Astrocyte (in vitro differentiated cells and primary cell): Measurements from ENCODE around the gene OVOL3. TPM values are rescaled to one million over a fixed set of nuclear protein-coding genes. Genes with fewer than 3 reads are reported as not detected.

Experiments used
- DNase-seq: peaks from one replicate; pipeline ENCODE4 v3.0.0-alpha.2; 2010; ENCODE audit warnings: low read depth
- FAIRE-seq: peaks from 2 replicates; lab custom pipeline; 2011; peaks lifted over from hg19 to GRCh38; lab: Jason Lieb, UNC
- H2AFZ ChIP-seq: 2 replicates; pipeline ENCODE4 v1.6.0; 2012; ENCODE audit warnings: low read depth, low read length, inconsistent platforms
- H3K27ac ChIP-seq: 2 replicates; pipeline ENCODE4 v1.5.1; 2011; ENCODE audit warnings: low read depth, low read length, inconsistent platforms
- H3K27me3 ChIP-seq: 2 replicates; pipeline ENCODE4 v1.6.0; 2011; ENCODE audit warnings: low read length, inconsistent platforms; ENCODE audit not compliant: insufficient read depth
- H3K36me3 ChIP-seq: 2 replicates; pipeline ENCODE4 v1.5.1; 2011; ENCODE audit warnings: low read length, inconsistent platforms; ENCODE audit not compliant: insufficient read depth
- H3K4me1 ChIP-seq: 2 replicates; pipeline ENCODE4 v1.5.1; 2011; ENCODE audit warnings: low read length, inconsistent platforms; ENCODE audit not compliant: insufficient read depth
- H3K4me2 ChIP-seq: 2 replicates; pipeline ENCODE4 v1.6.0; 2012; ENCODE audit warnings: low read length, inconsistent platforms
- H3K4me3 ChIP-seq: 2 replicates; pipeline ENCODE4 v1.5.1; 2011; ENCODE audit warnings: low read depth, mild to moderate bottlenecking, low read length, inconsistent platforms; ENCODE audit not compliant: insufficient read depth
- H3K79me2 ChIP-seq: 2 replicates; pipeline ENCODE4 v1.6.0; 2012; ENCODE audit warnings: mild to moderate bottlenecking, low read length, inconsistent platforms; ENCODE audit not compliant: insufficient read depth
- H3K9ac ChIP-seq: 2 replicates; pipeline ENCODE4 v1.6.0; 2012; ENCODE audit warnings: mild to moderate bottlenecking, low read length, inconsistent platforms
- H3K9me3 ChIP-seq: 2 replicates; pipeline ENCODE4 v1.5.1; 2012; ENCODE audit warnings: low read depth, mild to moderate bottlenecking, low read length, inconsistent platforms; ENCODE audit not compliant: insufficient read depth
- H4K20me1 ChIP-seq: 2 replicates; pipeline ENCODE4 v1.6.0; 2012; ENCODE audit warnings: low read length, inconsistent platforms; ENCODE audit not compliant: insufficient read depth
- H3K27ac Mint-ChIP-seq: one replicate; pipeline ENCODE4 v1.8.0; 2021; ENCODE audit warnings: mild to moderate bottlenecking, mixed read lengths; ENCODE audit not compliant: unreplicated experiment
- H3K27me3 Mint-ChIP-seq: one replicate; pipeline ENCODE4 v1.8.0; 2021; ENCODE audit warnings: low read depth, mixed read lengths; ENCODE audit not compliant: unreplicated experiment
- H3K36me3 Mint-ChIP-seq: one replicate; pipeline ENCODE4 v1.8.0; 2021; ENCODE audit warnings: low read depth, mixed read lengths; ENCODE audit not compliant: unreplicated experiment
- H3K4me1 Mint-ChIP-seq: one replicate; pipeline ENCODE4 v1.8.0; 2021; ENCODE audit warnings: low read depth, mixed read lengths; ENCODE audit not compliant: unreplicated experiment
- H3K4me3 Mint-ChIP-seq: one replicate; pipeline ENCODE4 v1.8.0; 2021; ENCODE audit warnings: mild to moderate bottlenecking, moderate library complexity, mixed read lengths; ENCODE audit not compliant: unreplicated experiment
- H3K9me3 Mint-ChIP-seq: one replicate; pipeline ENCODE4 v1.8.0; 2021; ENCODE audit warnings: mild to moderate bottlenecking, mixed read lengths; ENCODE audit not compliant: unreplicated experiment
- CTCF ChIP-seq: IDR thresholded peaks from 2 replicates; pipeline ENCODE4 v1.5.1; 2011; ENCODE audit warnings: low read depth, mild to moderate bottlenecking, inconsistent platforms, low read length, moderate library complexity; ENCODE audit not compliant: insufficient read depth
- EZH2 ChIP-seq: IDR thresholded peaks from 2 replicates; pipeline ENCODE4 v1.6.1; 2012; ENCODE audit warnings: mild to moderate bottlenecking, low read length, inconsistent platforms; ENCODE audit not compliant: insufficient read depth
- total RNA-seq: library from RNA; stranded (reverse); gene quantifications from 2 replicates; pipeline ENCODE4 v1.2.1, GENCODE V29; 2021

Gene OVOL3
- total RNA-seq, 1 donor from 2014 or later: not detected

GRCh38 chr19:36086326-36086725, 24.6 kb upstream of the OVOL3 start:
- Histone ChIP-seq H3K27ac (no peak overlapping the region), H3K36me3 (peaks cover 2% of the 10 kb centered on the region), H3K4me3 (no peak overlapping the region), H3K4me1 (no peaks in the 10 kb centered on the region), H3K27me3 (no peaks in the 10 kb centered on the region), H3K4me2 (no peak overlapping the region), H2AFZ (no peak overlapping the region), H3K79me2 (no peaks in the 10 kb centered on the region), H3K9me3 (no peaks in the 10 kb centered on the region), H3K9ac (no peak overlapping the region), H4K20me1 (no peaks in the 10 kb centered on the region)
- Mint-ChIP-seq H3K4me3 (no peak overlapping the region), H3K27ac (no peak overlapping the region), H3K4me1 (no peaks in the 10 kb centered on the region), H3K36me3 (peaks cover 13% of the 10 kb centered on the region), H3K9me3 (no peaks in the 10 kb centered on the region), H3K27me3 (peaks cover 8% of the 10 kb centered on the region)
- no peak for FAIRE-seq
- no peak for DNase-seq
- TF ChIP-seq EZH2: no peak
- TF ChIP-seq CTCF: no peak

GRCh38 chr19:36089847-36090246, 21.1 kb upstream of the OVOL3 start:
- TF ChIP-seq CTCF: no peak
- no peak for TF ChIP-seq EZH2
- no peak overlapping the region for H3K27ac ChIP-seq
- Mint-ChIP-seq H3K27ac (no peak overlapping the region), H3K27me3 (peaks cover 3% of the 10 kb centered on the region), H3K4me1 (no peaks in the 10 kb centered on the region), H3K9me3 (no peaks in the 10 kb centered on the region), H3K36me3 (peaks cover 6% of the 10 kb centered on the region), H3K4me3 (no peak overlapping the region)
- no peaks in the 10 kb centered on the region for H3K9me3 ChIP-seq
- no peak overlapping the region for H3K4me3 ChIP-seq
- FAIRE-seq (no peak), DNase-seq (no peak)
- H3K27me3 ChIP-seq: no peaks in the 10 kb centered on the region
- no peaks in the 10 kb centered on the region for H4K20me1 ChIP-seq
- H2AFZ ChIP-seq: no peak overlapping the region
- H3K79me2 ChIP-seq: no peaks in the 10 kb centered on the region
- peaks cover under 1% of the 10 kb centered on the region for H3K36me3 ChIP-seq
- H3K4me1 ChIP-seq: no peaks in the 10 kb centered on the region
- no peak overlapping the region for H3K9ac ChIP-seq
- H3K4me2 ChIP-seq: no peak overlapping the region

GRCh38 chr19:36090910-36091695, 19.8 kb upstream of the OVOL3 start:
- no peak overlapping the region for H3K27ac ChIP-seq
- H3K9me3 ChIP-seq: no peaks in the 10 kb centered on the region
- H3K36me3 Mint-ChIP-seq: peaks cover 6% of the 10 kb centered on the region
- no peak overlapping the region for H3K4me3 Mint-ChIP-seq
- FAIRE-seq (no peak), DNase-seq (no peak)
- TF ChIP-seq CTCF (no peak), EZH2 (no peak)
- no peaks in the 10 kb centered on the region for H3K9me3 Mint-ChIP-seq
- H3K27me3 Mint-ChIP-seq: peaks cover 3% of the 10 kb centered on the region
- H3K4me3 ChIP-seq: no peak overlapping the region
- no peaks in the 10 kb centered on the region for H3K4me1 Mint-ChIP-seq
- H3K27ac Mint-ChIP-seq: no peak overlapping the region
- peaks cover 5% of the 10 kb centered on the region for H3K36me3 ChIP-seq
- no peaks in the 10 kb centered on the region for H3K79me2 ChIP-seq
- no peak overlapping the region for H2AFZ ChIP-seq
- no peaks in the 10 kb centered on the region for H4K20me1 ChIP-seq
- no peak overlapping the region for H3K9ac ChIP-seq
- no peaks in the 10 kb centered on the region for H3K27me3 ChIP-seq
- H3K4me1 ChIP-seq: no peaks in the 10 kb centered on the region
- no peak overlapping the region for H3K4me2 ChIP-seq
